NB4 (cell line): Measurements from ENCODE around the gene IQCE.

ENCODE experiments used
- CTCF ChIP-seq: IDR thresholded peaks from one replicate; pipeline ENCODE4 v1.5.1; 2012; ENCODE audit warnings: low read depth, low read length
- POLR2A ChIP-seq: IDR thresholded peaks from 2 replicates; pipeline ENCODE4 v1.6.1; 2011; ENCODE audit warnings: mild to moderate bottlenecking; ENCODE audit not compliant: insufficient read length; ENCODE audit errors: extremely low read depth

DNA sequence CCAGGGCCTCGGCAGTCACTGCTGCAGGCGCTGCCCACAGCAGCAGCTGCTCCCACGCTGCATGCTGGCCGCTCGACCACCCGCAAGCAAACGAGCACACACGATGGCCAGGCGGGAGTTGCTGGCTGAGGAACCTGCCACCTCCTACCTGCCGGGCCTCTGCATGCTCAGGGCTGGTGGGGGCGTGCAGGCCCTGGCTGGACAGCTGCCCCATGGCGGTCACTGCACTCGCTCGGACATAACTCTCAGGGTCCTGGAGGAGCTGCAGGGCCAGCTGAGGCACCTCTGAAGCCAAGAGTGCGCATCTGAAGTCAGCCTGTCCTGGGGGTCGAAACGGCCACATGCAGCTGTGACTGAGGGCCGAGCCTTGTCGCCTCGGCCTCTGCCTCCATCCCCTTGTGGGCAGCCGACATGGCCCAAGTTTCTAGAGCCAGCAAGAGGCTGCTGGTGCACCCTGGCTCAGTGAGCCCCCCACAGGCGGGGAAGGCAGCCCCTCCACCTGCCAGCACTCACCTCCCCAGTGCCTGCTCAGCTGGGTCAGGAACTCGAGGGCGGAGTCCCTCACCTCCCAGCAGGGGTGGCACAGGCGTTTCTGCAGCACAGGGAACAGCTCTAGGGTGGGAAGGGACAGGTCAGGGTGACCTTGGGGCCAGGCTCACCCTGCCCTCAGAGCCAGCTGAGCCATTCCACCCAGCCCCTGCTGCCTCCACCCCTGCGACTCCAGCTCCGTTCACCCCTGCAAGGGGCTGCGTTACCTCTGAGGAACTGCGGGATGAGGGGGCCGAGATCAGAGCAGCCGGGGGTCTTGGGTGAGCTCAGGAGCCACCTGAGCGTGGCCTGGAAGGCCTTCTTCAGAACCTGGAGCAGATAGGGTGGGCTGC lies 19.5 kb upstream of the IQCE start:
- TF ChIP-seq POLR2A = no peak
- TF ChIP-seq CTCF = no peak
